NCI-H146 treated with DMSO at 0.1 percent for 48 hours (cell line): Measurements from ENCODE around the gene CTDSPL.

ENCODE experiments used
- DNase-seq: peaks from one replicate; lab custom pipeline; 2025; ENCODE audit not compliant: unreplicated experiment; lab: John Stamatoyannopoulos, UW

Gene CTDSPL

DNA sequence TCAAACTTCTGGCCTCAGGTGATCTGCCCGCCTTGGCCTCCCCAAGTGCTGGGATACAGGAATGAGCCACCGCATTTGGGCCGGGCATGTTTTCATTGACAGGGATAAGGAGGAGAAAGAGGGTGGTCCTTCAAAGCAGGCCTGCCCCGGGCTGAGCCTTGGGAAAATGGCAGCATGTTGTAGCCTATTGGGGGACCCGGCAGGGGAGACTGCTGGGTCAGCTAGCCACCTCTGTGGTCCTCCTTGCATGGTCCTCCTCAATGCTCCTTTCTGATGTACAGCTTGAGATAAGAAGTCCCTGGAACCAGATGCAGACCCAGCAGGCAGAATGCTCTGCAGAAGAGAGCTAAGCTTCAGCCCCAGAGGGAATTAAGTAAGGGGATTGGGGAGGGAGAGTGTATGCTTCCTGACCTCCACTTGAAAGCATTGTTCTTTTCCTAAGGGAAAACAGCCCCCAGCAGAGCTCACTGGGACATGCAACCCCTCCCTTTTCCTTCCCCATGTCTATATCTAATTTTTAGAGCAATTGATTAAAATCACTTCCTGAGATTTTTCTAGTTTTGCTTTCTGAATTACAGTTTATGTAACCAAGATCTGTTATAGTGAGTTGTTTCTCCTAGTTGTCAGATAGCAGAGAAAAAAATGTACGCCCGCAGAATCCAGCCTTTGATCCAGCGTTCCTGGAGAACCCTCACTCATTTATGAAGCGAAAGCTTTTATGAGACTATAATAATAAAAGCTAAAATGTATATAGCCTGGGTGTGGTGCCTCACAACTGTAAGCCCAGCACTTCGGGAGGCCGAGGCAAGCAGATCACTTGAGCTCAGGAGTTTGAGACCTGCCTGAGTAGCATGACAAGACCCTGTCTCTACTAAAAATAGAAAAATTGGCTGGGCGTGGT, 80.2 kb downstream of the CTDSPL start:
- DNase-seq: no peak

DNA sequence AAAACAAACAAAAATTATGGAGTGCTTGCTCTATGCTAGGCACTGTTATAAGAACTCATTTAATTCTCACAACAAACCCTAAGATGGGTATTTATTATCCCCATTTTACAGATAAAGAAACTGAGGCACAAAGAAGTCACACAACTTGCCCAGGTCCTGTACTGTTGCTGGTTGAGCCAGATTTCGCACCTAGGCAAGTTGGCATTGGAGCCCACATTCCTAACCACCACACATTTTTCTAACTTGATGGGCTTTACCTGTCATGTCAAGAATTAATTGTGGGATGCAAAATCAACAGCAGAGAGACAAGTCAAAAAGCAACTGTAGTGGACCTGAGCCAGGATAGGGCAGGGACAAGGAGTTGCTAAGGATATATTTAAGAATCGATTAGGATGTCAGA, 81.0 kb downstream of the CTDSPL start:
- no peak for DNase-seq

- DNase-seq: no peak
These were observed 81.4 kb downstream of the CTDSPL start for GRCh38 chr3:37943126-37943525.

DNA sequence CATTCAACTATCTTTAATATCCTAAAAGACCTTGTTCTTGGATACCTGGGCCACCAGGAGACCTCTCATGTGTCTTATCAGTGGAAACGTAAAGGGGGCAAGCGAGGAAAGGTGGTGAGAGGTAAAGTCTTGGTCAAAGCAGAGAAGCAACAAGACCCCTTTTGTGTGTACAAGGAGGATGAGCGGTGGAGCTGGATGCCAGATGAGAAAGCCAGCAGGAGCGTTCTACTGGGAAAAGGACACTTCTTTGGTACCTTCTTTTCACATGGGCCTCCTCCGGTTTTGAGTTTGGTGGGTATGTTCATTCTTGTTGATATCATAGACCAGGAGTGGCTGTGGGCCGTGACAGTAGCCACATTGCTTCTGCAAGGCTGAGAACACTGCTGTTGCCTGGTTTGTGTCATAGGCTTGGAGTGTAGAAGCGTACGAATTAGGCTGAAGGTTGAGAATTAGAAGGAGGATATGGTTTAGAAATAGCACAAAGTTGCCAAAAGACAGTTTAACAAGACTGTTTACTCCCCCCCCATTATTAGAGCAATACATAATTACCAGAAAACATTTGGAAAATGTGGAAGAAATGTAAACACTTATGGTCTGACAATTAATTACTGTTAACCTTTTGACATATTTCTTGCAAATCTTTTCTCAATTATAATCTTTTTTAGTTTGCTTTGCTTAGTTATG, 82.1 kb downstream of the CTDSPL start:
- no peak for DNase-seq

- DNase-seq: no peak
These were observed 82.7 kb downstream of the CTDSPL start for GRCh38 chr3:37944391-37944842.

- no peak for DNase-seq
These were observed 83.6 kb downstream of the CTDSPL start for GRCh38 chr3:37945156-37945806.

GRCh38 chr3:37945807-37946530, 84.3 kb downstream of the CTDSPL start:
- DNase-seq: no peak

DNA sequence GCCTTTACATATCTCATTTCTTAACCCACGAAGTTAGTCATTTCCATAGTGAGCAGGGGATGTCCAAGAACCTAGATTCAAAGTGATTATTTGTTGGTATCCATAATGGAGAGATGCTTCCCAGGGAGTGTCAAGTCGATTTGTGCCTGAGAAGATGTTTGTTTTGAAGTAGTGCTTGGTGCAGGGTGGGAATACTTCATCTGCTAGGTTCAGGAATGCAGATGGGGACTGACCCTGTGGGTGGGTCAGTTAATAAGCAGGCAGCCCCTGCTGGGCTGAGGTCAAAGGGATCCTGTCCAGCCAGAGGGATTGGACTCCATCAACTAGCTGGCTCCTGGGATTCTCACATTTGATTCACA, 84.8 kb downstream of the CTDSPL start:
- no peak for DNase-seq

- DNase-seq: no peak
These were observed 88.2 kb downstream of the CTDSPL start for GRCh38 chr3:37949866-37950265.

- no peak for DNase-seq
These were observed 90.9 kb downstream of the CTDSPL start for GRCh38 chr3:37952564-37952963.

DNA sequence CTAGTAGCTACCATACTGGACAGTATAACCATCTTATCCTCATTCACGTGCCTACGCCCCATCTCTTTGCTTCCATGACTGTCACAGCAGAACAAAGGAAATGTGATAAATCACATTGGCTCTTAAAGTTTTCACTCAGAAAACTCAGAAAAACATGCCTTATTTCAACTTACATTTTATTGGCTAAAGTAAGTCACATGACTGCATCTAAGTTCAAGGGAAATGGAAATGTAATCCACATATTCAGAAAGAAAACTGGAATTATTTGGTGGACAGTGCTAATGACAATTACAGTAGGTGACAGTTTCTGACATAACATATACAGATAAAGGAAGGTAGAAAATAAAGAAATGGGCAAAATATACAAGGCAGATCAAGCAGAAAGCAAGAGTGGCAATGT, 91.5 kb downstream of the CTDSPL start:
- no peak for DNase-seq

GRCh38 chr3:37953707-37954394, 92.2 kb downstream of the CTDSPL start:
- DNase-seq: no peak

DNA sequence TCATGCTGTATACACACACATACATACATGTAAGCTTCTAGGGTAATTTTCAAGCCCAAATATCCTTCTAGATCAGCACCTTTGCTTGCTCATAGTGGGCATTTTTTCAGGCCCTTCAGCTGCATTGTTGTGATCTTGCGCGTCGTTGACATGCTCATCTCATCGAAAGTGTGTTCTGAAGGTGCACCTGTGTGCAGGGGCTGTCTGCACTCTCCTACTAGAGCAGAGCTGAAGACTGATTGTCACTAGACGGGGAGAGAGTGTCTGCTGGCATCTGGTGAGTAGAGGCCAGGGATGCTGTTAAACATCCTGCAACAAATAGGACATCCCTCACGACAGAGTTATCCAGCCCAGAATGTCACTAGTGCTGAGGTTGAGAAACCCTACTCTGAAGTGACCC, 93.2 kb downstream of the CTDSPL start:
- DNase-seq: no peak

DNA sequence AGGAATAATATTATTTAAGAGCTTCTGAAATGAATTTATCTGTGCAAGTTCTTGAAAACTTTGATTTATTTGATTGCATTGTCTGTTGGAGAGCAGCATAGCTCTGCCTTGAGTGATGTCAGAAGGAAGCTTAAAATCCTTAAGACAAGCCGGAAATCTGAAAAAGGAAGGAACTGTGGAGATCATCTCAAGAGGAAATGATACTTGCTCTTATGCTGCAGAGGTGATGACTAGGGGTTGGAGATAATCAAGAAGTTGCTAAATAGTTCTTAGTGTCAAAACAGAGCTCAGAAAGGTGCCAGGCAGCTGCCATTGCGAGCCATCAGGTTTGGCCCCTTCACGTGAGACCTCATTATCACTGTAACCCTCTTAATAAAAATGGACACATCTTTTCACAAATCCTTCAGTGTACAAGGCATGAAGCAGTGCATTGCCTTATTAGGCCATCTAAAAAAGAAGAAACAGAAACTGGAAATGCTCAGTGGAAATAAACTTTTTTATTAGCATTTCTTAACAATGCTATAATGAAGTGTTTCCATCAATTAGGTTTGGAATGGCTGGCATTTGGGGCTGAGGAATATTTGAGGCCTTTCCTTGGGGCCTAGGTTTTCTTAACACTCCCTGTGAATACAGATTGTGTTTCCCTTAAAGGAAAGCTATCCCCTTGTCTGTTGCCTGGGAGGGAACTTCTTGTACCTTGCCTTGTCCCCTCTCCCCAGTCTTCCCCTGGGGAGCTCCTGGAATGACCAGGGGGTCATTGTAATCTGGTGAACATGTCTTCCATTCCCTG, 94.4 kb downstream of the CTDSPL start:
- DNase-seq: no peak

- DNase-seq: no peak
These were observed 95.3 kb downstream of the CTDSPL start for GRCh38 chr3:37956723-37957538.

GRCh38 chr3:37957539-37957936, 95.9 kb downstream of the CTDSPL start:
- DNase-seq: no peak

DNA sequence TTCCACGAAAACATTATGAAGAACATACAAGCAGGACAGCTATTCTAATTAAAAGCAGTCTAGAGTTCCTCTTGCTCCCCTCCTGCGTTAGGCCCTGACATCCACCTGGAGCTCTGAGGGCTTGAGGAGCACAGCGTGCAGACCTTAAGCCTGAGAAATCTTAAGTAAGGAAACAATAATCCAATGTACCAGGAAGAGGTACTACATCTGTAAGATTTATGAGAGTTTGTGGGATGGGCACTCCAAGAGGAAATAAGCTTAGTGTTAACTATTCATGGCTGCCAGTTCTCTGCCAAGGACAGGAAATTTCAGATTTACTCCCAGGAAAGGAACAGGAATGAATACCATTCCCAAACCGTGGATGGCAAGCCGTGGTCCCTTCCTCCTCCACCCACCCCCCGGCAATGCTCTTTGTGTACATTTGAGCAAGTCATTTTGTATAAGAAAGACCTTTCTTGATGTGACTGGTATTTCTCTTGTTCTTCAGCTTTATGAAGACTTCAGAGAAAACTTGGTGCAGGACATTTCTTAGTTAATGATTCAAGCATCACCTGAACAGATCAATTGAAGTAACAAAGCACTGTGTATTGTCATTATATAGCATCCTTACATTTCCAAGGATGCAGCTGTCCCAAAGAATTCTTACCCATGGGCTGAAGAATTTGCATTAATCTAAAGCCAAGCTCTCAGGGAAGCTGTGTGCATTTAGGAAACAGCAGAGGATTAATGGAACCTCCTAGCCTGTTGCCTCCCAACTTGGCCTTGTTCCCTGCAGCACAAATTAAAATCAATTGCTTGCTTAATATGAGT, 100.1 kb downstream of the CTDSPL start:
- DNase-seq: no peak

DNA sequence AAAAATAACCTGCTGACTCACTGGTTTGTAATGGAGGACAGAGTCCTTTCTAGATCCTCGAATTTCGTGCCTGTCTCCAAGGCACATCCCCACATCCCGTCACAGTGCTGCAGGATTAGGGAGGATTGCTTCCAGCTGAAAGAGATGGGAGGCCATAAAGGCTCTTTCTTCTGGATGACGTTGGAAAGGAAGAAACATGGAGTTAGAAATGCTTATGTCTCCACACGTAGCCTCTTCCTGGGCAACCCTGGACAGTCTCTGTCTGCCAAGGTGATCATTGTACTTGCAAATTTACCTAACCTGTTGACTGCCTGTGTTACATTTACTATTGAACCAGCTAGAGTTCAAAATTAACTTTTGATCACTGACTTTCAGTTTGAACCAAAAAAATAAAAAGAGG, 101.3 kb downstream of the CTDSPL start:
- no peak for DNase-seq
